HG03439 (cell line): ENCODE data around the gene APBB1IP.
"Not testable (repeated sequence)": the region's sequence is repeated elsewhere in the genome, so short reads cannot be mapped to it uniquely, and the experiment has no call there.

Experiments used
- ATAC-seq: cut with Tn5 transposase; IDR thresholded peaks from one replicate; pipeline ENCODE4 v1.9.1; 2021; ENCODE audit warnings: mild to moderate bottlenecking, moderate library complexity; ENCODE audit not compliant: unreplicated experiment

Gene APBB1IP

DNA sequence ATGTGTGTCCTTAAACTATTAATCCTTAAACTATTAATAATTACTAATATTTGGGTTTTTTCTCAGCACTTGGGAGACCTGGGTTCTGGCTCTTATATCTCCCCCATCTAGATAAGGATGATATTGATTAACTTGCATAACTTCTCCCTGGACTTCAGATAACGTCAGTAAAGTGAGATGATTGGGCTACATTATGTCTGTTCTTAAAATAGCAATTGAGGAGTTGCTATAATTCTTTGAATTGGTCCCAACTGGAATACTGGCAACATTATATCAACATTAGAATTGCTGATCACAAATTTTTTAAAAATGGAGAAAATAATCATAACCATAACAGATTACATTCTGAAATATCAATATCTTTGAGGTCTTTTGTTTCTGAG, 1.9 kb downstream of the APBB1IP start:
- ATAC-seq, result no peak

DNA sequence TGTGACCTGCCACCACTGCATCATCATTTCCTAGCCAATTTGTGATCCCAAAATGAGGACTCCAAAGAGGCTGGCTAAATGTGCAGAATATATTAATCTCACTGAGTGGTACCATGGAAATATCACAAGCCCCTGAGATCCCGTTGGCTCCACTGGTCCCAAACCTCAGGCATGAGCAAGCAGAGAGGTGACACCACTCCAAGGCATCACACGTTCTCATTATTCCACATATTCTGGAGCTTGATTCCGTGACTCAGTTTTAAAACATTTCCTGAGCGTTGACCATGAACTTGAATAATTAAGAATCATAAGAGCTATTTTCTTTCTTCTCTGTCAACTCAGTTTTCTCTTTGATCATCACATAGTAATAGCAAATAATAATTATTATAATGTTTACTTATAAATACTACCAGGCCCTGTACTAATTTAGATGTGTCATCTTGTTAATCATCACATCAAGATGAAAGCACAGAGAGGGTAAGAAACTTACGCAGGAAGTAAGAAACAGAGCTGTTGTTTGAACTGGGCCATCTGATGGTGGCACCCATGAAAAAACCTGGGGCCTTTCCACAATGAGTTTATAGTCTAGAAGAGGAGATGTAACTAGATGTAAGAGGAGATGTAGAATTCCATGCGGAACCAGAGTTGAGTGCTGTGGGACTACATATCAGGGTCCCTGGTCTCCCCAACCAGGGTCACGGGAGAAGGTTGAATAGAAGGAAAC, 3.5 kb downstream of the APBB1IP start:
- no peak for ATAC-seq

DNA sequence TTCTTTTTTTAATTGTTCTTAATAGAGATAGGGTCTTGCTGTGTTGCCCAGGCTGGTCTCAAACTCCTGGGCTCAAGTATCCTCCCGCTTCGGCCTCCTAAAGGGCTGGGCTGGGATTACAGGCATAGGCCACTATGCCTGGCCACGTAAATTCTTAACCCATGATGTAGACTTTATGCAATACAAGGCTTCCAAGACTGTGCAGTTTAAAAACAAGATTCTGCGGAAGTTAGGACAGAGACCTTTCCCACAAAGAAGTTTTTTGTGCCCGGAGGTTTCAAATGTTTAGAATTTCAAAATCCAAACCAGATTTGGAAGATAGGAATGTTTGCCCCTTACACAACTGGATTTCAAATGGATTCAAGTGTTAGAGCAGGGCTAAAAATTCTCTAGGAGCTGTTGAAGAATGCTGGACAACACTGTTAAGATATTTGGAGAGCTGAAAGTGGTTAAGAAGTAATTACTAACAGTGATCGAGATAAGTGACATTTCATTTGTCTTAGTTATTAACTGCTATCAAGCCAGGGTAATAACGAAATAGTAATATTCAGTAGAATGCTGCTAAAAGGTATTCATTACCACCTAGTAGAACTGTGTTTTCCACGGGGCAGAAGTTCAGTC, 7.4 kb downstream of the APBB1IP start:
- ATAC-seq, result no peak

DNA sequence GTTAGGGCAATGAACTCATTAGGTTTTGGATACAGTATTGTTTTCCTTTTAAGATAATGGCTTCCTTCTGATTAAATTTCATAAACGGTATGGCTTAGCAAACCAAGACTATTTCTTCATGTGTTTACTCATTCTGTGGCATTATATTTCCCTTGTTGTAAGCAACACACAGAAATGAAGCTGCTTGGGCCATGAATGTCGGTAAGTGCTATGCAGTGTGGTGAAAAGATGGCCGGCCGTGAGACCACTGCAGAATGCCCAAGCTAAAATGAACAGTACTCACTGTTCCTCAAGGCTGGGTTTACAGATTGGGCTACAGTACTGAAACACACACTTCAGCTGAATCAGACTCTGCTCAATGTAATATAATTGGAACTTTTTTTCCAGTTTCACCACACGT, 8.1 kb downstream of the APBB1IP start:
- ATAC-seq, result no peak

DNA sequence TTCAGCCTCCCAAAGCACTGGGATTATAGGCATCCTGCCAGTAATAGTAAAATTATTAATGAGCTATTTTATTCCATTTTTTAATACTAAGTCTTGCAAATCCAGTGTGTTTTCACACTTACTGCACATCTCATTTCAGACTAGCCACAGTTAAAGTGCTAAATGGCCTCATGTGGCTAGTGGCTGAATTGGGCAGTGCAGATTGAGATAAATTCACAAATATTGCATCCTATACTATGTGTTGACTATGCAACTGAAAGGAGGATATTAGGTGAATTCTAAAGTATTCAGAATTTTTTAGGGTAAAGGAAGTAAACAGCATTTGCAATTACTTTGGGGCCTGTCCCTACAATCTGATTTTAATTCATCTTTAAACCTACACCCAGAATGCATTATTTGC, 10.2 kb downstream of the APBB1IP start:
- ATAC-seq, result no peak

DNA sequence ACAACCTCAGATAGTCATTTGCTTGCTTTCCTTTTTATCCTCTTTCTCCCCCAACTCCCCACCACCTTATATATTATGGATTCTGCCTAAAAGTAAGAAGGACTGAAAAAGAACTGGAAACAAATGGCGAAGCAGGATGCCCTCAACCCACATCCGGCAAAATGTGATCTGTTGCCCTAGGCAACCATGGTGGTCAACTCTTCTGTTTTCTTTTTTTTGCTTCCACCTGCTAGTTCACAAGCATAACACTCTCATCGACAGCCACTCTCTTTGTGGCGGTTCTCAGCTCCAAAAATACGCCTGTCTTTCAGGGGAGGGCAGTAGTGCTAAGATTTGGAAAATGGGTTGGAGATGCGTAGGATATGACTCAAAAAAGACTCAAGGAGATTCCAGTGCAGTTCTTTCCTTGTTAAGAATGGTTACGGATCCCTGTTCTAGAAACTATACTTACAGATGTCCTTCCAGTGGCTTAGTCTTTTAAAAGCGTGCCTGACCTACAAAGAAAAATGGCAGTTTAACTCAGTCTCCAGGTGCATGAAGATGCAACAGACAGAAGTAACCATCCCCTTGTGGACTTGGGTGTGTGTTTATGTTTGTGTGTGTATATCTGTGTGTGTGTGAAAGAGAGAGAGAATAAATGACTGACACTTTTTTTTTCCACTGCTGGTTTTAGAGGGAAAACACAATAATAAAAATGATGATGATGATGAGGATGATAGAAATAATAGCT, 10.7 kb downstream of the APBB1IP start:
- ATAC-seq, result peak; percentile 66

DNA sequence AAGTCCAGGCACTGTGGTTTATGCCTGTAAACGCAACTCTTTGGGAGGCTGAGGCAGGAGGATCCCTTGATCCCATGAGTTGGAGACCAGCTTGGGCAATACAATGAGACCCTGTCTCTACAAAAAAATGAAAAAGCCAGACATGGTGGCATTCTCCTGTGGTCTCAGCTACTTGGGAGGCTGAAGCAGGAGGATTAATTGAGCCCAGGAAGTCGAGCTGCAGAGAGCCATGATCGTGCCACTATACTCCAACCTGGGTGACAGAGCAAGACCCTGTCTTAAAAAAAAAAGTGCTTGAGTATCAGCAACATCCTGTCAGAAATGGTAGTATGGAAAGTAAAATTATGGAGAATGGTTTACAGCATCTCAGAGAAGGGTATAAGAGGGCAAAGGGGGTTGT, 11.6 kb downstream of the APBB1IP start:
- no peak for ATAC-seq

DNA sequence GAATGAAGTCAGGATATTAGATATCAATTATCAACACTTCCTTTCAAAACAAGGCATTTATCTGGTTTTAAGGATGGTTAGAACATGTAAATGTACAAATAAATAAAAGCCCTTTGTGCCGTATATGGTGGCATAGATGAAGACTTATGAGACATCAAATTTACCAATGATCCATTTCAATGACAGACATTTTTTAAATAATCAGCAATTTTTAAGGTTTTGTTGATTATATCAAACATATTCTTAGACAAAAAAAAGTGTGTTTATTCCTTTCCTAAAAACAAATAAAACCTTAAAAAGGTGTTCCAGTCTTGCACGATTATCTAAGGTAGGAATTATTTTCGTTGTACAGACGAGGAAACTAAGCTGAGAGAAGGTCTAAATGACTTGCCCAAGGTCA, 13.8 kb downstream of the APBB1IP start:
- no peak for ATAC-seq

DNA sequence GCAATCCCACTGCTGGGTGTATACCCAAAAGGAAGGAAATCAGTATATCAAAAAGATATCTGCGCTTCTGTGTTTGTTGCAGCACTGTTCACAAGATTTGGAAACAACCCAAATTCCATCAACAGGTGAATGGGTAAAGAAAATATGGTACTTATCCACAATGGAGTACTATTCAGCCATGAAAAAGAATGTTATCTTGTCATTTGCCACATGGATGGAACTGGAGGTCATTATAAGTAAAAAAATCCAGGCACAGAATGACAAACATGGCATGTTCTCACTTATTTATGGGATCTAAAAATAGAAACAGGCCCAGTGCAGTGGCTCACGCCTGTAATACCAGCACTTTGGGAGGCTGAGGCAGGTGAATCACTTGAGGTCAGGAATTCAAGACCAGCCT, 15.7 kb downstream of the APBB1IP start:
- ATAC-seq, result no peak

DNA sequence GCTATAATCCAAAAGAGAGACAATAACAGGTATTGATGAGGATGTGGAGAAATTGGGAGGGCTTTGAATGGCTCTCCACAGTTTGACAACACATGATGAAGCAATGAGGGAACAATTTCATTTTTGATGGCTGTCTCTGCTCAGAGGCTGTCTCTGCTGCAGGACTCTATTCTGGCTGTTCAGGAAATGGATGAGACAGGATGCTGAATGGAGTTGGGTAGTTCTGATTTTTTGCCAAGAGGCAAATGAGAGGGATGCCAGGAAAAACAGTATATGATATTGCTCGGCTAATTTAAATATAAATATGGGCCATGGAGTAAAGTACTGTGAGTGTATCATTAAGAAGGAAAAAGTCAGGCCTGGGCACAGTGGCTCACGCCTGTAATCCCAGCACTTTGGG, 16.8 kb downstream of the APBB1IP start:
- ATAC-seq, result no peak

DNA sequence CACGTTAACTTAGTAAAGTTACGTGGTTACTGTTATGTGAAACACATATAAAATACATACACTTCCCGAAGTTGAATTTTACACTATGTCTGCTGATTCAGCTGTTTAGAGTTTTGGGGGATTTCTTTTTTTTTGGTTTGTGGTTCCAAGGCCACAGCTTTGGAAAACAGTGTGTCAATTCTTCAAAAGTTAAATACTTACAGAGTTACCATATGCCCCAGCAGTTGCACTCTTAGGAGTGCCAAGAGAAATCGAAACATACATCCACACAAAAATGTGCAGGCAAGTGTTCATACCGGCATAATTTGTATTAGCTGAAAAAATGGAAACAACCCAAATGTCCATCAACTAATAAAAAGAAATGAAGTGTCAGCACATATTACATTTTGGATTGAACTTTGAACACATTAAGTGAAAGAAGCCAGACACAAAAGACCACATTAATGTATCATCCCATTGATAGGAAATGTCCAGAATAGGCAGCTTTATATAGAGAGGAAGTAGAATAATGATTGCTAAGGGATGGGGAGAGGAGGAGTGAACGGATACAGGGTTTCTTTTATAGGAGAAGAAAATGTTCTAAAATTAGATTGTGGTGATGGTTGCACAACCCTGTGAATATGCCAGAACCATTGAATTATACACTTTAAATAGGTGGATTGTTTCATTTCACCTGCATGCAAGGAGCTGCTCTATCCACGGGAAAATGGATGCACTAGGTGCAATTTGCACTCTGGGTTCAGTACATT, 17.6 kb downstream of the APBB1IP start:
- no peak for ATAC-seq

DNA sequence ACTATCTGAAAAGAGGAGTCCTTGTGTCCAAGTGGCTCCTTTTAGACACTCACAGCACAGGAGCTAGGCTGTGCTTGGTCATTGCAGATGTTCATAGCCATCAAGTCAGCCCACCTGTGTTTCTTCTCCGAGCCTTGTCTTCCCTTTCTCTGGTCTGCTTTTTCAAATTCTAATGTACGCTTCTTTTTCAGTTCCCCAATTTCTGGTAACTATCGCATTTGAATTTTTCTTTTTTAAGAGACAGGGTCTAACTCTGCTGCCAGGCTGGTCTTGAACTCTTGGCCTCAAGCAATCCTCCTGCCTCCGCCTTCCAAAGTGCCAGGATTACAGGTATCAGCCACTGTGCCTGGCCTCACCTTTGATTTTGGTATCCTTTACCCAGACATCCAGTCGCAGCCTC, 18.9 kb downstream of the APBB1IP start:
- peak; percentile 93 for ATAC-seq

DNA sequence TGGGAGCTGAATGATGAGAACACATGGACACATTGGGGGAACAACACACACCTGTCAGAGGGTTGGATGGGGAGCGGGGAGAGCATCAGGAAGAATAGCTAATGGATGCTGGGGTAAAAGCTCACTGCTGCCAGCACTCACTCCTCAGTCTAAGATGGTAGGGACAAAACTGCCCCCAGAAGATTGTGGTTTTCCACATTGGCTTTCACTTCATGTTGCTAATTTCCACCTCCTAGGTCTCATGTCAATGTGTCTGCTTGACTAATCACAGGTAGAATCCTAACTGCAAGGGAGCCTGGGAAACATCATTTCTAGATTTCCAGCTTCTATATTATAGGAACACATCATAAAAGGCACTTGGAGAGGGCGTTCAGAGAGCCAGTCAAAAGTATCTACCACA, 22.6 kb downstream of the APBB1IP start:
- no peak for ATAC-seq

DNA sequence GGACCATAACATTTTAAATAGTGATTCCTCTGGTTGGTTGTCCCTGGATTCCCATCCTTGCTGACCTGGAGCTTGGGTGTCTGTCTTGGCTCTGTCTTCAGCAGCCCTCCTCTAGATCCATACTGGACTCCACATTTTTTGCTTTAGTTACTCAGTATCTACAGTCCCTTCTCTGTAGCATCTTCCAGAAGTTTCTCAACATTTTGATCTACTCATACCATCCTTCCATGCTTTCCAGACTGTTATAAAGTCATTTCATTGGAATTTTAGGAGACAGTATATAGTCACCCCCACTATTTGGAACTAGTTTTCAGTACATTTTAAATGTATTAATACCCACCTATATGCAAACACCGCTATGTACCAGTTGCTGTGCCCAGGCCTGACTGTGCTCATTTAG, 25.8 kb downstream of the APBB1IP start:
- no peak for ATAC-seq

DNA sequence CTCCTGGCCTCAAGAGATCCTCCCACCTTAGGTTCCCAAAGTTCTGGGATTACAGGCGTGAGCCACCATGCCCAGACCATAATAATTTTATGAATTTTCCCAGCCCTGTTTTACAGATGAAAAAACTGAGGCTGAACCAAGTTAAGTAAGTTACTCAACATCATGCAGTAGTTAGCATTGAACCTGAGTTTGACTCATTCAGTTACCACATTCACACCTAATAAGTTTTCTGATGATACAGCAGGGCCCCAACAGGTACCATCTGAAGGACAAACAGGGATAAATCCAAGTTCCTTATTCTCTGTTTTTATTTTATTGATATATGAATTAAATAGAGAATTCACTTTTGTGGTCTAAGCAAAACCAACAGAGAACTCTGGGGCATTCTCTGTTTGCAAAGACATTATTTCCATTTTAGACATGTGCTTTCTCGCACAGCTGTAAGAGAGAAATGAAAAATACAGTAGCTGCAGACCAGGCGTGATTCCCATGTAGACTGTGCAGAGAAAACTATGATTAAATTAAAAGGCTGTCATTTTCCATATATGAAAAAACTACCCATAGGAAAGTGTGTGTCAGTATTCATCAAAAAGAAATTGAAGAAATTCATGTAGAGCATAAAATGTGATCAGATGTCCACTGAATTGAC, 26.6 kb downstream of the APBB1IP start:
- no peak for ATAC-seq

DNA sequence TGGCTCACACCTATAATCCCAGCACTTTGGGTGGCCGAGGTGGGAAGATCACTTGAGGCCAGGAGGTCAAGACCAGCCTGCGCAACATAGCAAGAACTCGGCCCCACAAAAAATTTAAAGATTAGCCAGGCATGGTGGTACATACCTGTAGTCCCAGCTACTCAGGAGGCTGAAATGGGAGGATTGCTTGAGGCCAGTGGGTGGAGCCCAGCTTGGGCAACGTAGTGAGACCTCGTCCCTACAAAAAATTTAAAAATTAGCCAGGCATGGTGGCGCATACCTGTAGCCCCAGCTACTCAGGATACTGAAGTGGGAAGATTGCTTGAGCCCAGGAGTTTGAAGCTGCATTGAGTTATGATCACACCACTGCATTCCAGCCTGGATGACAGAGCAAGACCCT, 28.4 kb downstream of the APBB1IP start:
- ATAC-seq, result not testable (repeated sequence)

DNA sequence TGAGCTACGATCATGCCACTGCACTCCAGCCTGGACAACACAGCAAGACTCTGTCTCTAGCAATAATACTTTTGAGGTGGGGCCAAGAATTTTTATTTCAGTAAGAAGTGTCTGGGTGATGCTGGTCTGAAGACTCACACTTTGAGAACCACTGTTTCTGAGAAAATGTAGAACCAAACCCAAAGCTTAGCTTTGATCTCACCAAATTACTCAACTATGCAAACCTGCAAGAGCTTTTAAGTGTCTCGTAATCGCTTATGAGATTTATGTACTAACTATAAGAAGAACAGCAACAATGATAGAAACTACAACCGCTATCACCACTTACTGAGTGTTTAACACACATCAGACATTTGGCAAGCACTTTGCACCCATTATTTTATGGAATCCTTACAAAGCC, 29.5 kb downstream of the APBB1IP start:
- no peak for ATAC-seq

DNA sequence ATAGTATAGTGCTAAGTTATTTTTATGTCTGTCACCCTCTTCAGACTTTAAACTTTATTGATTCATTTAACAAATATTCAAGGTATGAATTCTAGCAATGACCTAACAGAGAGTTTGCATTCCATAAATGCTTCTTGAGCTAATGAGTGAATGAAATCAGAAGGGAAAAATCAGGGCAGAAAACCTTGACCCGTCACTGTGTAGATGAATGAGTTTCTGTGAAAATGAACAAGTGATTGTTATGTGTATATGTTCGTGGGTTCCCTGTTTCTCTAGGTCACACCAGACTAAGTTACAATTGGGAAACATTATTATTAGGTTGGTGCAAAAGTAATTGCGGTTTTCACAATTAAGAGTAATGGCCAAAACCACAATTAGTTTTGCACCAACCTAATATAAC, 30.1 kb downstream of the APBB1IP start:
- no peak for ATAC-seq

DNA sequence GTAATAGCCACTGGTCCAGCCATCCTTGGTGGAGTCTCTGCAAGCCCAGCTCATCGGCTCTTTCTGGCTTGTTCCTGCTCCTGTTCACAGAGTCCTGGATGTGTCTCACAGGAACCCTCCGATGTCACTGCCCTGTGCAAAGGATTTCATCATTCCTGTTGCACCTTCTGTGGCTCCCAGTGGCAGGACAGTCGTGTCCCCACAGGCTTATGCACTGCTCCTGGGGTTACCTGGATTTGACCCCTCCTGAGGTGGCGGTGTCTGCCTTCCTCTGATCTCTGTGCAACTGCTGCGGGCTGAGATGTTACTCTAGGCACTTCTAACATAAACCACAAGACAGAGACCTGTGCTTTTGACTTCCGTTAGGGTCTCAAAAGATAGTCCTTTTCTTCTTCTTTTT, 30.6 kb downstream of the APBB1IP start:
- ATAC-seq, result peak; percentile 43

DNA sequence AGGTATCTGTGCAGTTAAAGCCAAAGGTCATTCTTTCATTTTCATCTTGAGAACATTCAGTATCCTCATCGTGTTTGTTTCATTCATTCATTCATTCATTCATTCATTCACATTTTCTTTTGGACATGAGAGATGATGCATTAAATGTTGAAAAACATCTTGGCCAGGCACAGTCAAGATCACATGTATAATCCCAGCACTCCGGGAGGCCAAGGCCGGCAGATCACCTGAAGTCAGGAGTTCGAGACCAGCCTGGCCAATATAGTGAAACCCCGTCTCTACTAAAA, 34.3 kb downstream of the APBB1IP start:
- no peak for ATAC-seq

DNA sequence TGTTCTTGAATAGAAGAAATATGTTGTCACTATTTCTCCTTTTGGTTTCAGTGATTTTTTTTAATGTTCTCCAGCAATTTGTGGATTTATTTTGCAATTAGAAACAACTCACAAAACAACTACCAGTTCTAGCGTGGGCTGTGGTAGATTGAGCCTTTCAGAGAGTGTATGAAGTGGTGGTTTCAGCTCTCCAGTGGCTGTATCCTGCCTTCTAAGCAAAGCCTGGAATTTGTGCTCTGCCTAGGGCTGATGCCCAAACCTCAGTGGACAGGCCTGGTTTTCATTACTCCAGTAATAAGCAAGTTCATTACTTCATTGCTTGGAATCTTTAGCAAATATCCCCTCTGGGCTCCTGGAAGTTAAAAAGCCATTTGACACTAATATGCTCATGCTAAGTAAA, 35.9 kb downstream of the APBB1IP start:
- no peak for ATAC-seq
